Fibroblast of lung (primary cell): ENCODE results near the gene CHD6. TPM values are rescaled to one million over a fixed set of nuclear protein-coding genes. Genes with fewer than 3 reads are reported as not detected.
A peak's percentile ranks its signal among the peaks of the same experiment; 100 is the strongest.

Experiments used
- DNase-seq, 2 donors: peaks; one replicate each; pipeline versions ENCODE4 v3.0.0 to v3.0.0-alpha.2; 2010; ENCODE audit warnings: low read depth in 2 of 2
- H2AFZ ChIP-seq: 2 replicates; pipeline ENCODE4 v1.5.1; 2012; ENCODE audit warnings: low read length, control low read depth, inconsistent platforms
- H3K27ac ChIP-seq: 2 replicates; pipeline ENCODE4 v1.5.1; 2011; ENCODE audit warnings: low read length, control low read depth; ENCODE audit not compliant: insufficient read depth
- H3K27me3 ChIP-seq: 2 replicates; pipeline ENCODE4 v1.5.1; 2011; ENCODE audit warnings: mild to moderate bottlenecking, low read length; ENCODE audit not compliant: control insufficient read depth, insufficient read depth
- H3K36me3 ChIP-seq: 2 replicates; pipeline ENCODE4 v1.5.1; 2011; ENCODE audit warnings: low read length; ENCODE audit not compliant: control insufficient read depth, insufficient read depth
- H3K4me1 ChIP-seq: 2 replicates; pipeline ENCODE4 v1.5.1; 2011; ENCODE audit warnings: low read length; ENCODE audit not compliant: control insufficient read depth, insufficient read depth; ENCODE audit errors: extremely low read depth
- H3K4me2 ChIP-seq: 2 replicates; pipeline ENCODE4 v1.5.1; 2011; ENCODE audit warnings: low read length, control low read depth; ENCODE audit not compliant: insufficient read depth; ENCODE audit errors: extremely low read depth
- H3K4me3 ChIP-seq, 4 experiments: fragments of 200-600 bp in 1 of 4; sonication (generic) in 1 of 4; replicated peaks in 1 of 4; 2 replicates each; pipeline ENCODE4 v1.5.1; 2011 to 2016; ENCODE audit warnings: low read length in 4 of 4, low read depth in 3 of 4, mild to moderate bottlenecking in 3 of 4, control low read depth in 2 of 4, inconsistent platforms in 1 of 4, mixed read lengths in 1 of 4; ENCODE audit not compliant: insufficient read depth in 1 of 4; ENCODE audit errors: control extremely low read depth in 1 of 4
- H3K79me2 ChIP-seq: 2 replicates; pipeline ENCODE4 v1.5.1; 2012; ENCODE audit warnings: mild to moderate bottlenecking, low read length, inconsistent platforms; ENCODE audit not compliant: control insufficient read depth, insufficient read depth
- H3K9ac ChIP-seq: 2 replicates; pipeline ENCODE4 v1.5.1; 2011; ENCODE audit warnings: mild to moderate bottlenecking, low read length, control low read depth; ENCODE audit not compliant: insufficient read depth
- H3K9me3 ChIP-seq: 2 replicates; pipeline ENCODE4 v1.5.1; 2012; ENCODE audit warnings: low read depth, low read length; ENCODE audit not compliant: control insufficient read depth, insufficient read depth
- H4K20me1 ChIP-seq: 2 replicates; pipeline ENCODE4 v1.5.1; 2011; ENCODE audit warnings: low read length; ENCODE audit not compliant: control insufficient read depth, insufficient read depth; ENCODE audit errors: extremely low read depth
- CTCF ChIP-seq, 2 donors: IDR thresholded peaks in 1 of 2; conservative IDR thresholded peaks in 1 of 2; 1 replicate in 1 of 2; 2 replicates in 1 of 2; pipeline ENCODE4 v1.5.1; 2011 to 2012; ENCODE audit warnings: low read length in 2 of 2, control low read depth in 1 of 2, inconsistent platforms in 1 of 2, low read depth in 1 of 2, mild to moderate bottlenecking in 1 of 2
- EZH2 ChIP-seq: IDR thresholded peaks from 2 replicates; pipeline ENCODE4 v1.5.1; 2012; ENCODE audit warnings: low read length, control low read depth, mild to moderate bottlenecking; ENCODE audit errors: missing control alignments
- polyA plus RNA-seq, 2 donors: library from polyadenylated mRNA; depleted of rRNA in 1 of 2; stranded (reverse) in 1 of 2; unstranded in 1 of 2; fragments of >200 nt; gene quantifications; 2 replicates each; pipeline ENCODE4 v1.2.1, GENCODE V29; 2011 to 2012; ENCODE audit warnings: missing spikeins in 1 of 2
- total RNA-seq: library from RNA; depleted of rRNA; stranded (reverse); fragments of >200 nt; gene quantifications from 2 replicates; pipeline ENCODE4 v1.2.1, GENCODE V29; 2014

CHD6 gene
- total and polyA plus RNA-seq, 2 donors (not counting 1 experiment from before 2014, with no cell fraction given), result 13.4 to 25.9 TPM

GRCh38 chr20:41469868-41470267 is 148.3 kb downstream of the CHD6 start:
- no peaks in the 10 kb centered on the region for H3K9me3 ChIP-seq
- DNase-seq, result peak in 1 of 2 donors; percentile 12
- H3K36me3 ChIP-seq, result no peaks in the 10 kb centered on the region
- no peak overlapping the region for H3K27ac ChIP-seq
- H3K27me3 ChIP-seq, result no peaks in the 10 kb centered on the region
- H3K79me2 ChIP-seq, result no peaks in the 10 kb centered on the region
- H3K4me3 ChIP-seq, result no peak overlapping the region
- no peak overlapping the region for H3K4me2 ChIP-seq
- no peak overlapping the region for H2AFZ ChIP-seq
- H4K20me1 ChIP-seq, result no peaks in the 10 kb centered on the region
- TF ChIP-seq CTCF (conservative IDR thresholded peaks at IDR 0.05 in 1 of 2, IDR thresholded peaks at IDR 0.05 in 1 of 2; ENCODE audit: low read depth in 1 of 2, low read length in 2 of 2) (no peak), EZH2 (no peak)
- no peaks in the 10 kb centered on the region for H3K4me1 ChIP-seq
- no peak overlapping the region for H3K9ac ChIP-seq

- Histone ChIP-seq H3K36me3 (no peaks in the 10 kb centered on the region), H3K79me2 (no peaks in the 10 kb centered on the region), H3K27me3 (no peaks in the 10 kb centered on the region), H3K27ac (no peak overlapping the region), H3K4me2 (no peak overlapping the region), H3K4me1 (no peaks in the 10 kb centered on the region), H3K9me3 (no peaks in the 10 kb centered on the region), H4K20me1 (no peaks in the 10 kb centered on the region), H3K4me3 (no peak overlapping the region), H2AFZ (no peak overlapping the region), H3K9ac (no peak overlapping the region)
- DNase-seq, result no peak
- no peak for TF ChIP-seq EZH2
- TF ChIP-seq CTCF (conservative IDR thresholded peaks at IDR 0.05 in 1 of 2, IDR thresholded peaks at IDR 0.05 in 1 of 2; ENCODE audit: low read depth in 1 of 2, low read length in 2 of 2), result no peak
Observed at GRCh38 chr20:41468994-41469600, 149.1 kb downstream of the CHD6 start.

GRCh38 chr20:41467690-41468089 is 150.5 kb downstream of the CHD6 start:
- peak in 1 of 2 donors; percentile 23 for DNase-seq
- H3K9me3 ChIP-seq, result no peaks in the 10 kb centered on the region
- H3K4me1 ChIP-seq, result no peaks in the 10 kb centered on the region
- H2AFZ ChIP-seq, result no peak overlapping the region
- no peak for TF ChIP-seq EZH2
- TF ChIP-seq CTCF (conservative IDR thresholded peaks at IDR 0.05 in 1 of 2, IDR thresholded peaks at IDR 0.05 in 1 of 2; ENCODE audit: low read depth in 1 of 2, low read length in 2 of 2), result no peak
- H3K4me3 ChIP-seq, result no peak overlapping the region
- no peaks in the 10 kb centered on the region for H3K79me2 ChIP-seq
- no peaks in the 10 kb centered on the region for H4K20me1 ChIP-seq
- H3K4me2 ChIP-seq, result no peak overlapping the region
- H3K36me3 ChIP-seq, result no peaks in the 10 kb centered on the region
- no peak overlapping the region for H3K9ac ChIP-seq
- no peaks in the 10 kb centered on the region for H3K27me3 ChIP-seq
- no peak overlapping the region for H3K27ac ChIP-seq
